HepG2 (cell line): Measurements from ENCODE around the gene PTPRM. TPM values are rescaled to one million over a fixed set of nuclear protein-coding genes. Genes with fewer than 3 reads are reported as not detected.

Experiments used
- ATAC-seq: fragments of 200-7000 bp; cut with Tn5 transposase; 3 replicates; pipeline ENCODE4 v1.9.1; 2020; ENCODE audit warnings: mild to moderate bottlenecking, moderate library complexity
- BruUV-seq: library from RNA; stranded (reverse); fragments of 400-500 nt; replicated peaks from 2 replicates; lab custom pipeline; 2021; lab: Mats Ljungman, UMichigan
- CTCF ChIA-PET: fragments of 300-600 bp; formaldehyde crosslinking; extraction: SDS; loops from one replicate; lab custom pipeline; 2021; ENCODE audit warnings: low total read pairs, inconsistent platforms, low intra/inter-chr PET ratio; lab: Yijun Ruan, JAX
- POLR2A ChIA-PET: fragments of 350-600 bp; sonication (Branson Sonifier 250); formaldehyde crosslinking; loops from one replicate; lab custom pipeline; 2020; ENCODE audit warnings: antibody characterized with exemption, inconsistent platforms; lab: Yijun Ruan, JAX
- DNase-seq: peaks from one replicate; pipeline ENCODE4 v3.0.0-alpha.2; 2015; ENCODE audit warnings: low spot score
- FAIRE-seq: peaks from 3 replicates; lab custom pipeline; 2011; peaks lifted over from hg19 to GRCh38; lab: Jason Lieb, UNC
- H2AFZ ChIP-seq: one replicate; pipeline ENCODE4 v1.6.1; 2011; ENCODE audit warnings: low read length, inconsistent platforms
- H3K27ac ChIP-seq: fragments of 300-600 bp; 3 replicates; pipeline ENCODE4 v1.8.0; 2011; ENCODE audit warnings: mixed run types, mild to moderate bottlenecking, mixed read lengths, low read length, inconsistent platforms; ENCODE audit not compliant: insufficient read depth; ENCODE audit errors: extremely low read length
- H3K27me3 ChIP-seq, 2 experiments: fragments of 200-600 bp in 1 of 2; 2 replicates in 1 of 2; 3 replicates in 1 of 2; pipeline versions ENCODE4 v1.6.0 to v1.8.0; 2011; ENCODE audit warnings: low read length in 2 of 2, mild to moderate bottlenecking in 2 of 2, moderate library complexity in 2 of 2, inconsistent platforms in 1 of 2; ENCODE audit not compliant: insufficient read depth in 2 of 2, control insufficient read depth in 1 of 2
- H3K36me3 ChIP-seq, 2 experiments: fragments of 200-600 bp in 1 of 2; replicated peaks in 1 of 2; 2 replicates in 1 of 2; 3 replicates in 1 of 2; pipeline versions ENCODE4 v1.5.1 to v1.8.0; 2011; ENCODE audit warnings: low read length in 2 of 2, inconsistent platforms in 1 of 2; ENCODE audit not compliant: insufficient read depth in 2 of 2, control insufficient read depth in 1 of 2
- H3K4me1 ChIP-seq: 2 replicates; pipeline ENCODE4 v1.5.1; 2012; ENCODE audit warnings: low read length, inconsistent platforms; ENCODE audit not compliant: insufficient read depth
- H3K4me2 ChIP-seq: 2 replicates; pipeline ENCODE4 v1.6.0; 2011; ENCODE audit warnings: low read depth, low read length, inconsistent platforms
- H3K4me3 ChIP-seq, 3 experiments: fragments of 200-600 bp in 1 of 3; sonication (generic), shearing (Covaris generic) in 1 of 3; replicated peaks in 1 of 3; 2 replicates each; pipeline ENCODE4 v1.5.1; 2011 to 2016; ENCODE audit warnings: low read length in 3 of 3, inconsistent platforms in 2 of 3, low read depth in 2 of 3, mild to moderate bottlenecking in 2 of 3, control low read depth in 1 of 3, mixed read lengths in 1 of 3; ENCODE audit not compliant: insufficient read depth in 1 of 3
- H3K79me2 ChIP-seq: one replicate; pipeline ENCODE4 v1.6.1; 2011; ENCODE audit warnings: low read length, inconsistent platforms; ENCODE audit not compliant: insufficient read depth
- H3K9ac ChIP-seq: 2 replicates; pipeline ENCODE4 v1.6.0; 2011; ENCODE audit warnings: mild to moderate bottlenecking, low read depth, low read length, inconsistent platforms; ENCODE audit not compliant: insufficient read depth
- H3K9me3 ChIP-seq: 2 replicates; pipeline ENCODE4 v1.5.1; 2012; ENCODE audit warnings: mild to moderate bottlenecking, low read length
- H4K20me1 ChIP-seq: 2 replicates; pipeline ENCODE4 v1.6.0; 2011; ENCODE audit warnings: inconsistent platforms, mild to moderate bottlenecking, low read length, moderate library complexity; ENCODE audit not compliant: insufficient read depth
- FOXP1 ChIP-seq, 2 experiments: fragments of 450-650 bp in 1 of 2; IDR thresholded peaks; 2 replicates each; pipeline ENCODE4 v1.6.1; 2017 to 2018; ENCODE audit warnings: antibody characterized with exemption in 1 of 2
- HOXD1 ChIP-seq: sonication (generic); formaldehyde crosslinking; IDR thresholded peaks from 2 replicates; pipeline ENCODE4 v1.5.0; 2020; ENCODE audit warnings: missing genetic modification reagents
- KIAA2018 ChIP-seq: sonication (generic); formaldehyde crosslinking; IDR thresholded peaks from 2 replicates; pipeline ENCODE4 v1.5.0; 2020; ENCODE audit warnings: mild to moderate bottlenecking, missing genetic modification reagents, borderline replicate concordance
- MLXIP ChIP-seq: sonication (generic); formaldehyde crosslinking; IDR thresholded peaks from 2 replicates; pipeline ENCODE4 v1.9.0; 2021; ENCODE audit warnings: missing genetic modification reagents, borderline replicate concordance
- MTF1 ChIP-seq: sonication (generic); formaldehyde crosslinking; IDR thresholded peaks from 2 replicates; pipeline ENCODE4 v1.5.0; 2020; ENCODE audit warnings: missing genetic modification reagents
- NFIB ChIP-seq: sonication (generic); formaldehyde crosslinking; IDR thresholded peaks from 2 replicates; pipeline ENCODE4 v1.9.0; 2021; ENCODE audit warnings: missing genetic modification reagents, mild to moderate bottlenecking, borderline replicate concordance
- ZKSCAN8 ChIP-seq: IDR thresholded peaks from 2 replicates; pipeline ENCODE4 v1.6.1; 2016; ENCODE audit warnings: borderline replicate concordance, missing genetic modification reagents, missing compliant biosample characterization
- ZNF10 ChIP-seq: sonication (generic); formaldehyde crosslinking; IDR thresholded peaks from 2 replicates; pipeline ENCODE4 v1.4.0; 2020; ENCODE audit warnings: mild to moderate bottlenecking, low read depth, missing genetic modification reagents, borderline replicate concordance
- ZNF451 ChIP-seq: sonication (generic); formaldehyde crosslinking; IDR thresholded peaks from 2 replicates; pipeline ENCODE4 v1.5.0; 2020; ENCODE audit warnings: mild to moderate bottlenecking, missing genetic modification reagents
- ZNF562 ChIP-seq: sonication (generic); formaldehyde crosslinking; IDR thresholded peaks from 2 replicates; pipeline ENCODE4 v1.8.0; 2022; ENCODE audit warnings: missing genetic modification reagents, borderline replicate concordance
- WGBS: methylation state at CpG from one replicate; pipeline ENCODE4 v1.1.6; 2017; ENCODE audit warnings: low lambda C conversion rate; 5-methylcytosine and 5-hydroxymethylcytosine counted together
- in situ Hi-C: cut with HindIII; loops from 2 replicates; pipeline ENCODE4 v1.10.0; 2017; ENCODE audit warnings: low pct_unique_long_range_greater_than_20kb; ENCODE audit not compliant: extremely low pct_ligation_motif_present
- intact Hi-C: fragments of 100-400 bp; cut with micrococcal nuclease; formaldehyde crosslinking; loops from one replicate; pipeline ENCODE4 v1.10.0; 2022; ENCODE audit not compliant: unreplicated experiment
- polyA plus RNA-seq, 8 experiments: library from polyadenylated mRNA; depleted of rRNA in 3 of 8; stranded (reverse) in 7 of 8; unstranded in 1 of 8; fragments of >200 nt; fragmentation: Illumina TruSeq in 4 of 8; extraction: Trizol in 4 of 8; gene quantifications; 2 replicates each; pipeline versions ENCODE4 v1.2.1 to v1.2.3, GENCODE V29; 2011 to 2016; ENCODE audit warnings: low read depth in 4 of 8, missing spikeins in 1 of 8, mixed read lengths in 1 of 8; ENCODE audit not compliant: insufficient read depth in 1 of 8
- total RNA-seq, 5 experiments: library from RNA; depleted of rRNA; stranded (reverse); fragments of >200 nt; fragmentation: Illumina TruSeq; extraction: Trizol; gene quantifications; 2 replicates each; pipeline ENCODE4 v1.2.3, GENCODE V29; 2016; ENCODE audit warnings: low read depth in 1 of 5
- TF ChIP-seq, protein P1 (sequence below), 2 experiments: sonication (generic) in 1 of 2; formaldehyde crosslinking in 1 of 2; IDR thresholded peaks; 2 replicates each; pipeline versions ENCODE4 v1.4.0 to v1.6.1; 2018 to 2020; ENCODE audit warnings: missing genetic modification reagents in 2 of 2, borderline replicate concordance in 1 of 2, low read depth in 1 of 2, mild to moderate bottlenecking in 1 of 2, missing biosample characterization in 1 of 2

The PTPRM gene
- total and polyA plus RNA-seq, 2 of the 13 experiments (the other 11 are each of a cell fraction or from before 2014, with no cell fraction given) = 12.6 to 108 TPM

DNA sequence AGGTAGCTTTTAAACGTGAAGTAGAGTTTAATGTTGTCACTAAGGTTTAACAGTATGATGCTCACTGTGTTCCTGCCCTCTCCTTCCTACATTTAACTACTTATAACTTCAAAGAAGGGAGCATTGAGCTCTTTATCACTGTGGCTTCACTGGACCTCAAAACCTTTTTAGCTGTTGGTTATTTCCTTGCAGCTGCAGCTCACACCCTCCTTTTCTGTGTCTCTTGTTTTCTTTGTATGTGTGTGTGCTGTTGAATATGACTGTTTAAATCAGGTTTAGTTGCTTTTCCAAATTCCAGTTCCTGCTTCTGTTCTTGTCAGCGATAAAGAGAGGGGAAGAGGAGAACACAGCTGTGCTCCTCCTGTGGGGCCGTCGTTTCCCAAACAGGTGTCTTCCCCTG, 208.0 kb downstream of the PTPRM start:
- H3K4me3 ChIP-seq = no peak overlapping the region
- no peak overlapping the region for H2AFZ ChIP-seq
- no peak overlapping the region for H3K9ac ChIP-seq
- intact Hi-C loops = no loop called here
- in situ Hi-C loops = loop anchor here (25.0 kb wide), 1 partner anchor 513 kb away; no protein-coding TSS in a partner anchor
- H3K4me2 ChIP-seq = no peak overlapping the region
- DNase-seq (no peak), FAIRE-seq (no peak), ATAC-seq (no peak)
- CTCF ChIA-PET = no interaction called here
- 92% methylated on average over 4 of the region's 4 CpGs for WGBS
- BruUV-seq = no TSS peak
- no peaks in the 10 kb centered on the region for H3K9me3 ChIP-seq
- H3K36me3 ChIP-seq = no peaks in the 10 kb centered on the region; a peak in 2 of 5 replicates
- H3K27me3 ChIP-seq = no peaks in the 10 kb centered on the region
- H3K79me2 ChIP-seq = no peaks in the 10 kb centered on the region
- POLR2A ChIA-PET = no interaction called here
- H4K20me1 ChIP-seq = no peaks in the 10 kb centered on the region
- H3K27ac ChIP-seq = no peak overlapping the region
- no peaks in the 10 kb centered on the region for H3K4me1 ChIP-seq
- TF ChIP-seq FOXP1 (IDR thresholded peaks at IDR 0.05) = no peak
- no peak for TF ChIP-seq FOXP1 (CRISPR knock-in tag; IDR thresholded peaks at IDR 0.05)
- TF ChIP-seq, protein P1, sequence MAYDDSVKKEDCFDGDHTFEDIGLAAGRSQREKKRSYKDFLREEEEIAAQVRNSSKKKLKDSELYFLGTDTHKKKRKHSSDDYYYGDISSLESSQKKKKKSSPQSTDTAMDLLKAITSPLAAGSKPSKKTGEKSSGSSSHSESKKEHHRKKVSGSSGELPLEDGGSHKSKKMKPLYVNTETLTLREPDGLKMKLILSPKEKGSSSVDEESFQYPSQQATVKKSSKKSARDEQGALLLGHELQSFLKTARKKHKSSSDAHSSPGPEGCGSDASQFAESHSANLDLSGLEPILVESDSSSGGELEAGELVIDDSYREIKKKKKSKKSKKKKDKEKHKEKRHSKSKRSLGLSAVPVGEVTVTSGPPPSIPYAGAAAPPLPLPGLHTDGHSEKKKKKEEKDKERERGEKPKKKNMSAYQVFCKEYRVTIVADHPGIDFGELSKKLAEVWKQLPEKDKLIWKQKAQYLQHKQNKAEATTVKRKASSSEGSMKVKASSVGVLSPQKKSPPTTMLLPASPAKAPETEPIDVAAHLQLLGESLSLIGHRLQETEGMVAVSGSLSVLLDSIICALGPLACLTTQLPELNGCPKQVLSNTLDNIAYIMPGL (CRISPR knock-in tag; IDR thresholded peaks at IDR 0.05; ENCODE audit: borderline replicate concordance in 1 of 2, low read depth in 1 of 2) = no peak
- TF ChIP-seq ZNF10 (CRISPR knock-in tag) = no peak
- no peak for TF ChIP-seq HOXD1 (CRISPR knock-in tag)
- TF ChIP-seq NFIB (CRISPR knock-in tag) = no peak
- TF ChIP-seq ZNF451 = no peak
- no peak for TF ChIP-seq MLXIP (CRISPR knock-in tag)
- TF ChIP-seq MTF1 = no peak
- no peak for TF ChIP-seq KIAA2018 (CRISPR knock-in tag)
- TF ChIP-seq ZNF562 (CRISPR knock-in tag) = no peak
- TF ChIP-seq ZKSCAN8 (CRISPR knock-in tag) = no peak
